GM18868 (cell line): ENCODE measurements around the gene COX18.

Experiments used
- ATAC-seq: cut with Tn5 transposase; IDR thresholded peaks from one replicate; pipeline ENCODE4 v1.9.1; 2021; ENCODE audit warnings: mild to moderate bottlenecking, moderate library complexity; ENCODE audit not compliant: unreplicated experiment

COX18 gene

GRCh38 chr4:73069338-73070073 is at the start of gene COX18:
COX18 (minus strand) TSS chr4:73069716; CDS start chr4:73069649, 67 bp downstream.
- ATAC-seq = peak; percentile 81

GRCh38 chr4:73109493-73109892 is 40.0 kb upstream of the COX18 start:
- no peak for ATAC-seq

GRCh38 chr4:73104695-73105094 is 35.2 kb upstream of the COX18 start:
- ATAC-seq = no peak

- no peak for ATAC-seq
Measured at GRCh38 chr4:73103799-73104503, 34.4 kb upstream of the COX18 start.

- ATAC-seq = no peak
Measured at GRCh38 chr4:73099143-73099542, 29.6 kb upstream of the COX18 start.

- ATAC-seq = no peak
Measured at GRCh38 chr4:73098713-73099112, 29.2 kb upstream of the COX18 start.

GRCh38 chr4:73098016-73098415 is 28.5 kb upstream of the COX18 start:
- ATAC-seq = no peak

GRCh38 chr4:73092868-73093267 is 23.4 kb upstream of the COX18 start:
- ATAC-seq = no peak

GRCh38 chr4:73090738-73091137 is 21.2 kb upstream of the COX18 start:
- ATAC-seq = no peak

- ATAC-seq = no peak
Measured at GRCh38 chr4:73087871-73088270, 18.4 kb upstream of the COX18 start.

- ATAC-seq = peak; percentile 35
Measured at GRCh38 chr4:73086095-73086868, 16.8 kb upstream of the COX18 start.

GRCh38 chr4:73080789-73081188 is 11.3 kb upstream of the COX18 start:
- peak; percentile 47 for ATAC-seq

- no peak for ATAC-seq
Measured at GRCh38 chr4:73075832-73076231, 6.3 kb upstream of the COX18 start.

GRCh38 chr4:73070074-73070390 is 516 bp upstream of the COX18 start:
- peak; percentile 16 for ATAC-seq

GRCh38 chr4:73068491-73069337 is 802 bp downstream of the COX18 start:
- peak; percentile 1 for ATAC-seq

- no peak for ATAC-seq
Measured at GRCh38 chr4:73067971-73068394, 1.5 kb downstream of the COX18 start.

GRCh38 chr4:73066928-73067327 is 2.6 kb downstream of the COX18 start:
- ATAC-seq = peak; percentile 14

- ATAC-seq = no peak
Measured at GRCh38 chr4:73066445-73066844, 3.1 kb downstream of the COX18 start.

- ATAC-seq = no peak
Measured at GRCh38 chr4:73064536-73064935, 5.0 kb downstream of the COX18 start.

- peak; percentile 94 for ATAC-seq
Measured at GRCh38 chr4:73055241-73055897, 14.1 kb downstream of the COX18 start.
